Activated B cell treated with CpG ODN at 0.5 μM for 24 hours (primary cell): ENCODE results near the gene GPR108. TPM values are rescaled to one million over a fixed set of nuclear protein-coding genes. Genes with fewer than 3 reads are reported as not detected.
"Not testable (repeated sequence)": the region's sequence is repeated elsewhere in the genome, so short reads cannot be mapped to it uniquely, and the experiment has no call there.

ENCODE experiments used
- ATAC-seq: fragments of 200-7000 bp; cut with Tn5 transposase; one replicate; pipeline ENCODE4 v1.10.0; 2021; ENCODE audit warnings: low read depth, mild to moderate bottlenecking, moderate library complexity
- CTCF ChIA-PET: fragments of 350-600 bp; sonication (Branson Sonifier 250); formaldehyde crosslinking; loops from one replicate; lab custom pipeline; 2021; ENCODE audit warnings: antibody characterized with exemption; lab: Charles Lee
- POLR2A ChIA-PET: fragments of 350-600 bp; sonication (Branson Sonifier 250); formaldehyde crosslinking; loops from one replicate; lab custom pipeline; 2021; ENCODE audit warnings: antibody characterized with exemption; lab: Charles Lee
- DNase-seq: peaks from one replicate; pipeline ENCODE4 v3.0.0; 2022
- H3K27ac Mint-ChIP-seq: one replicate; pipeline ENCODE4 v1.8.0; 2020; ENCODE audit warnings: mixed read lengths
- H3K27me3 Mint-ChIP-seq: one replicate; pipeline ENCODE4 v1.8.0; 2021; ENCODE audit warnings: mixed read lengths
- H3K36me3 Mint-ChIP-seq: one replicate; pipeline ENCODE4 v1.8.0; 2021; ENCODE audit warnings: low read depth, mixed read lengths
- H3K4me1 Mint-ChIP-seq: one replicate; pipeline ENCODE4 v1.8.0; 2021; ENCODE audit warnings: mixed read lengths
- H3K4me3 Mint-ChIP-seq: one replicate; pipeline ENCODE4 v1.8.0; 2020; ENCODE audit warnings: mild to moderate bottlenecking, mixed read lengths
- H3K9me3 Mint-ChIP-seq: one replicate; pipeline ENCODE4 v1.8.0; 2020; ENCODE audit warnings: mixed read lengths
- CTCF ChIP-seq: fragments of 200-600 bp; IDR thresholded peaks from one replicate; pipeline ENCODE4 v1.8.0; 2022; ENCODE audit warnings: antibody characterized with exemption, mild to moderate bottlenecking
- intact Hi-C: fragments of 100-400 bp; cut with micrococcal nuclease; formaldehyde crosslinking; loops from one replicate; pipeline ENCODE4 v1.15.1; 2024
- total RNA-seq: library from RNA; stranded (reverse); gene quantifications from 2 replicates; pipeline ENCODE4 v1.2.3, GENCODE V29; 2022

The GPR108 gene
- total RNA-seq, 1 donor from 2014 or later = 55.6 TPM

DNA sequence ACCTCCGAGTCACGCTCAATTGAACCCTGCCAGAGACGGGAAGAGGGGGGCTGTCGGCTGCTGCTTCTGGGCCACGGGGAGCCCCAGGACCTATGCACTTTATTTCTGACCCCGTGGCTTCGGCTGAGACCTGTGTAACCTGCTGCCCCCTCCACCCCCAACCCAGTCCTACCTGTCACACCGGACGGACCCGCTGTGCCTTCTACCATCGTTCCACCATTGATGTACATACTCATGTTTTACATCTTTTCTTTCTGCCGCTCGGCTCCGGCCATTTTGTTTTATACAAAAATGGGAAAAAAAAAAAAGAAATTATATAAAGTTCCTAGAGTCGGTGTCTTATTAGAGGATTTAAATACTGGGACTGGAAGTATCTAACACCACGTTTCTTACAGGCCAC is 13.8 kb upstream of the GPR108 start:
- ChIA-PET POLR2A (interaction anchor here (0.5 to 1.0 kb wide), 2 partner anchors 13 to 52 kb away, joined by 4 read pairs; no protein-coding TSS in a partner anchor), CTCF (no interaction called here)
- no peak for TF ChIP-seq CTCF
- no peaks in the 10 kb centered on the region for H3K9me3 Mint-ChIP-seq
- peaks cover 20% of the 10 kb centered on the region for H3K4me1 Mint-ChIP-seq
- no peak overlapping the region for H3K27ac Mint-ChIP-seq
- DNase-seq (no peak), ATAC-seq (no peak)
- no peaks in the 10 kb centered on the region for H3K27me3 Mint-ChIP-seq
- intact Hi-C loops = loop anchor here (5.0 kb wide), 2 partner anchors 379 to 469 kb away; partner anchors contain the start of gene ALKBH7
- H3K36me3 Mint-ChIP-seq = peaks cover 69% of the 10 kb centered on the region
- H3K4me3 Mint-ChIP-seq = no peak overlapping the region

- no peaks in the 10 kb centered on the region for H3K27me3 Mint-ChIP-seq
- peaks cover 19% of the 10 kb centered on the region for H3K4me1 Mint-ChIP-seq
- TF ChIP-seq CTCF = no peak
- no peak overlapping the region for H3K4me3 Mint-ChIP-seq
- CTCF ChIA-PET = no interaction called here
- ATAC-seq = no peak
- intact Hi-C loops = loop anchor here (5.0 kb wide), 2 partner anchors 378 to 468 kb away; partner anchors contain the start of gene ALKBH7
- no peak for DNase-seq
- no peak overlapping the region for H3K27ac Mint-ChIP-seq
- peaks cover 75% of the 10 kb centered on the region for H3K36me3 Mint-ChIP-seq
- POLR2A ChIA-PET = no interaction called here
- no peaks in the 10 kb centered on the region for H3K9me3 Mint-ChIP-seq
Observed at GRCh38 chr19:6750062-6750461, 12.7 kb upstream of the GPR108 start.

DNA sequence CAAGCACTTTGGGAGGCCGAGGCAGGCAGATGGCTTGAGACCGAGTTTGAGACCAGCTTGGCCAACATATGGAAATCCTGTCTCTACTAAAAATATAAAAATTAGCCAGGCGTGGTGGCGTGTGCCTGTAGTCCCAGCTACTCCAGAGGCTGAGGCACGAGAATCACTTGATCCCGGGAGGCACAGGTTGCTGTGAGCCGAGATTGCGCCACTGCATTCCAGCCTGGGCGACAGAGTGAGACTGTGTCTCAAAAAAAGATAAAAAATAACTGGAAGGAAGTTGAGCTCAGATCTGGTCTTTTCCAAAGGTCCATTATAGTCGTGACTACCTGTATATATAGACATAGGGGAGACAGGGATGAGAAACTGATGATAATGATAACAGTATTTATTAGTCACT is 11.2 kb upstream of the GPR108 start:
- ATAC-seq, H3K4me1 Mint-ChIP-seq, H3K4me3 Mint-ChIP-seq, H3K9me3 Mint-ChIP-seq, intact Hi-C loops, H3K27me3 Mint-ChIP-seq, H3K27ac Mint-ChIP-seq, DNase-seq, CTCF ChIA-PET: not testable (repeated sequence)
- peaks cover 74% of the 10 kb centered on the region for H3K36me3 Mint-ChIP-seq
- POLR2A ChIA-PET = interaction anchor here (0.5 to 0.9 kb wide), 3 partner anchors 15 to 966 kb away, joined by 3 to 5 read pairs (median 3); no protein-coding TSS in a partner anchor

DNA sequence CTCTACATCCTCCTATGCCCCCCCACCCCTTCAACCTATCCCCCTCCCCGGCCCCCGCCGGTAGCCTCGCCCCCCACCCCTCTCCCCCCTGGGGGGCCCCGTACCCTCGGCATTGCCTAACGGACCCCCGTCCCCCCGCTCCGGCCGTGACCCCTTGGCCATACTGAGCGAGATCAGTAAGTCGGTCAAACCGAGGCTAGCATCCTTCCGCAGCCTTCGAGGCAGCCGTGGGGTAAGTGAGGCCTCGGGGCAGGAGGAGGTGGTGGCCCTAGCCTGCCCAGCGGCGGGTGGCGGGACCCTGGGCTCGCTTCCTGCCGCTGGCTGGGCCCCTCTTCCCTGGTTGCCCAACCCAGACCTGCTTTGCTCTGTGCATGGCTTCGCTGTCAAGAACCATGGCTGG is 8.6 kb upstream of the GPR108 start:
- intact Hi-C loops = no loop called here
- DNase-seq (no peak), ATAC-seq (no peak)
- Mint-ChIP-seq H3K4me3 (no peak overlapping the region), H3K9me3 (no peaks in the 10 kb centered on the region), H3K27ac (no peak overlapping the region), H3K27me3 (no peaks in the 10 kb centered on the region), H3K4me1 (peaks cover 9% of the 10 kb centered on the region), H3K36me3 (peaks cover 80% of the 10 kb centered on the region)
- CTCF ChIA-PET = no interaction called here
- TF ChIP-seq CTCF = no peak
- POLR2A ChIA-PET = no interaction called here

DNA sequence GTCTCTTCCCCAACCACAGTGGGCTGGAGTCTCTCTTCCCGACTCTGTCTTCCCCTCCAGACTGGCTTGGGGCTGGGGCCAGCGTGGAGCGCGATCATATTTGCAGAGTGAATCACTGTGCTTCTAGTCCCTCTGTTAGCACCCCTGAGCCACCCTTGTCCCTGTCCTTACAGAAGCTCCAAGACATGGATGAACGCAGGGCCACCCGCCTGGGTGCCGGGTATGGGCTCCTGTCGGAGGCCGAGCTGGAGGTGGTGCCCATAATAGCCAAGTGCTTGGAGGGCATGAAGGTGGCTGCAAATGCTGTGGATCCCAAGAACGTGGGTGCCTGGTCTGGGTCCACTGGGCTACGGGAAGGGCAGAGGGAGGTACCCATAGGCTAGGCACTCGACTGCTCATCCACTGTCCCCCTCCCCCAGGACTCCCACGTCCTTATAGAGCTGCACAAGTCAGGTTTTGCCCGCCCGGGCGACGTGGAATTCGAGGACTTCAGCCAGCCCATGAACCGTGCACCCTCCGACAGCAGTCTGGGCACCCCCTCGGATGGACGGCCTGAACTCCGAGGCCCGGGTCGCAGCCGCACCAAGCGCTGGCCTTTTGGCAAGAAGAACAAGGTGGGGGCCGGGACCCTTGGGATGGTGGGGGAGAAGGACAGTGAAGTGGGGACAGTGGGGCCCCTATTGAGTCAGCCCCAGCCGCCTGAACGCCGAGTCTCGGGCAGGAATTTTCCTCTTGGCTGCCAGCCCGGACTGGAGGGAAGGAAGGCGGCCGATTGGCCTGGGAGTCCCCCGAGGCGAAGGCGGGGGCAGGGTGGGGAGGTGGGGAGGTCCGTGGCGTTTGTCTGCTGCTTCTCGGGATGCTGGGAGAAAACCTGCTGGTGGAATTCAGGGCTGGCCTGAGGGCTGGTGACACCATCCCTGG is 7.3 kb upstream of the GPR108 start:
- Mint-ChIP-seq H3K27me3 (no peaks in the 10 kb centered on the region), H3K4me1 (peaks cover 11% of the 10 kb centered on the region), H3K9me3 (no peaks in the 10 kb centered on the region), H3K27ac (no peak overlapping the region), H3K4me3 (no peak overlapping the region), H3K36me3 (peaks cover 74% of the 10 kb centered on the region)
- DNase-seq (no peak), ATAC-seq (no peak)
- TF ChIP-seq CTCF = no peak
- CTCF ChIA-PET = no interaction called here
- intact Hi-C loops = no loop called here
- POLR2A ChIA-PET = interaction anchor here (0.8 to 1.8 kb wide), 2 partner anchors 9 to 58 kb away, joined by 3 read pairs; no protein-coding TSS in a partner anchor
